MM.1S (cell line): Measurements from ENCODE around the gene TRIL.
A peak's percentile ranks its signal among the peaks of the same experiment; 100 is the strongest.

Experiments
- DNase-seq: peaks from one replicate; pipeline ENCODE4 v3.0.0-alpha.2; 2015
- H2AFZ ChIP-seq: fragments of 300-600 bp; sonication (generic); 2 replicates; pipeline ENCODE4 v1.6.0; 2016; ENCODE audit warnings: antibody characterized with exemption, low read length
- H3F3A ChIP-seq: fragments of 300-600 bp; sonication (generic); 2 replicates; pipeline ENCODE4 v1.6.1; 2016; ENCODE audit warnings: mild to moderate bottlenecking, antibody characterized with exemption, low read length, moderate library complexity, mixed read lengths; ENCODE audit not compliant: insufficient read depth
- H3K27ac ChIP-seq: fragments of 300-600 bp; sonication (generic); 2 replicates; pipeline ENCODE4 v1.5.1; 2016; ENCODE audit warnings: mild to moderate bottlenecking, low read length
- H3K27me3 ChIP-seq: fragments of 300-600 bp; sonication (generic); replicated peaks from 2 replicates; pipeline ENCODE4 v1.6.0; 2016; ENCODE audit warnings: low read length; ENCODE audit not compliant: insufficient read depth
- H3K36me3 ChIP-seq: fragments of 300-600 bp; sonication (generic); replicated peaks from 2 replicates; pipeline ENCODE4 v1.6.1; 2016; ENCODE audit warnings: mild to moderate bottlenecking, low read length, mixed read lengths; ENCODE audit not compliant: insufficient read depth
- H3K4me1 ChIP-seq: fragments of 300-600 bp; sonication (generic); 2 replicates; pipeline ENCODE4 v1.6.1; 2016; ENCODE audit warnings: low read length, mixed read lengths
- H3K4me2 ChIP-seq: fragments of 300-600 bp; sonication (generic); 2 replicates; pipeline ENCODE4 v1.6.0; 2016; ENCODE audit warnings: low read depth, low read length
- H3K4me3 ChIP-seq: fragments of 300-600 bp; sonication (generic); 2 replicates; pipeline ENCODE4 v1.5.1; 2016; ENCODE audit warnings: low read length, mixed read lengths
- H3K79me2 ChIP-seq: fragments of 300-600 bp; sonication (generic); 2 replicates; pipeline ENCODE4 v1.6.1; 2016; ENCODE audit warnings: mixed run types, low read length, mixed read lengths
- H3K9ac ChIP-seq: fragments of 300-600 bp; sonication (generic); 2 replicates; pipeline ENCODE4 v1.6.1; 2016; ENCODE audit warnings: low read length, mixed read lengths
- H3K9me2 ChIP-seq: fragments of 300-600 bp; sonication (generic); replicated peaks from 2 replicates; pipeline ENCODE4 v1.6.1; 2016; ENCODE audit warnings: mild to moderate bottlenecking, low read length, mixed read lengths; ENCODE audit not compliant: insufficient read depth
- H3K9me3 ChIP-seq: fragments of 300-600 bp; sonication (generic); replicated peaks from 2 replicates; pipeline ENCODE4 v1.6.1; 2016; ENCODE audit warnings: mild to moderate bottlenecking, low read length, mixed read lengths; ENCODE audit not compliant: insufficient read depth
- H4K20me1 ChIP-seq: fragments of 300-600 bp; sonication (generic); 2 replicates; pipeline ENCODE4 v1.6.1; 2016; ENCODE audit warnings: mild to moderate bottlenecking, low read length, moderate library complexity, mixed read lengths; ENCODE audit not compliant: insufficient read depth
- EZH2 ChIP-seq: fragments of 300-600 bp; sonication (generic); optimal IDR thresholded peaks from 2 replicates; pipeline ENCODE3; 2017; ENCODE audit warnings: low read depth, mild to moderate bottlenecking, antibody characterized with exemption, low read length, mixed read lengths
- EZH2phosphoT487 ChIP-seq: fragments of 300-600 bp; sonication (generic); IDR thresholded peaks from 2 replicates; pipeline ENCODE4 v1.6.1; 2018; ENCODE audit warnings: antibody characterized with exemption, low read length
- TF ChIP-seq, protein P1 (sequence below): fragments of 300-600 bp; sonication (generic); IDR thresholded peaks from 2 replicates; pipeline ENCODE4 v1.5.1; 2016; ENCODE audit warnings: antibody characterized with exemption, low read length, mixed read lengths

TRIL gene

DNA sequence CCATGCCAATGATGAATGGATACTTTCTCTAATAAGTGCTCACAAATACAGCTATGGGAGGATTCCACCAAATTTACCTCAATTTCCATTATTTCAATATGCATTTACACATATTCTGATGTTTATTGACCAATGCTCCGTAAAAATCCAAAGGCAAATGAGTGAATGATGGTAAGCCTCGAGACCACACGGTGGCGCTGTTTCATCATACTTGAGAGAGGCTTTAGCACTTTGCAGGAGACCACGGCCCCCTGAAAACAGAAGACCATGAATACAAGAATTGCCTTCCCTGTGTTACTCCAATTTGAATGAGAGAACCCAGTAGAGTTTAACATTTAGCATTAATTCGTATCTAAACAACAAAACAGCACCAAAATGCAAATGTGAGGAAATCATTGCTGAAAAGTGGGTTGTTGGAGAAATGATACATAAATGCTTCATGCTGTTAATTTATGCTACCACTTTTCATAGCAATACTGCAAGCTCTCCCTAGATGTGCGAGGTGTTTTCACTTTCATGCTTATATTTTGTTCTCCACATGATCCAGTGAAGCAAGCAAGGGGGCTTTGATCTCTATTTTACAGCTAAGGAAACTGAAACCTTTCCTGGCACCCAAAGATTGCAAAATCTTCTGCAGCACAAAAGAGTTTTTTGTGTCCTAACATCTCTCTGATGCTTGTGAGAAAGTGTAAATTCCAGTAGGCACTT is 35.4 kb downstream of the TRIL start:
- Histone ChIP-seq H2AFZ (no peak overlapping the region), H3K4me3 (peak overlapping the region; percentile 2; the same call in 1 of the 2 replicates)

DNA sequence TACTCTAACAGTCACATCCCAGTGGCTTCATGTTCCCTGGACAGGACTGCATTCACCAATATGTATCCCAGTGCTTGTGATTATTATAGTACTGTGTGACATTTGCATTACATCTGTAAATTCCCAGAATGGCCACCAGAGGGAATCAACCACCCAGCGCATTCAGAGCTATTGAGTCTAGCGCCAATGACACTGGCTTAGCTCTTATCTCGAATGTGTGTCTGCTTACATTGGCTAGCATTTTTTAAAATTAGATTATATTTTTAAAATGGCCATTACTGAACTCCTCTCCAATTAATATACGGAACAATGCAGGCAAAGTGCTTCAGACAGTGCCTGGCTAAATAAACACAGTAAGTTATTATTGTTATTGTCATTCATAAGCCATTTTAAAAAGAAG is 36.3 kb downstream of the TRIL start:
- TF ChIP-seq, protein P1, sequence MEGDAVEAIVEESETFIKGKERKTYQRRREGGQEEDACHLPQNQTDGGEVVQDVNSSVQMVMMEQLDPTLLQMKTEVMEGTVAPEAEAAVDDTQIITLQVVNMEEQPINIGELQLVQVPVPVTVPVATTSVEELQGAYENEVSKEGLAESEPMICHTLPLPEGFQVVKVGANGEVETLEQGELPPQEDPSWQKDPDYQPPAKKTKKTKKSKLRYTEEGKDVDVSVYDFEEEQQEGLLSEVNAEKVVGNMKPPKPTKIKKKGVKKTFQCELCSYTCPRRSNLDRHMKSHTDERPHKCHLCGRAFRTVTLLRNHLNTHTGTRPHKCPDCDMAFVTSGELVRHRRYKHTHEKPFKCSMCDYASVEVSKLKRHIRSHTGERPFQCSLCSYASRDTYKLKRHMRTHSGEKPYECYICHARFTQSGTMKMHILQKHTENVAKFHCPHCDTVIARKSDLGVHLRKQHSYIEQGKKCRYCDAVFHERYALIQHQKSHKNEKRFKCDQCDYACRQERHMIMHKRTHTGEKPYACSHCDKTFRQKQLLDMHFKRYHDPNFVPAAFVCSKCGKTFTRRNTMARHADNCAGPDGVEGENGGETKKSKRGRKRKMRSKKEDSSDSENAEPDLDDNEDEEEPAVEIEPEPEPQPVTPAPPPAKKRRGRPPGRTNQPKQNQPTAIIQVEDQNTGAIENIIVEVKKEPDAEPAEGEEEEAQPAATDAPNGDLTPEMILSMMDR = peak; percentile 85
- no peak for TF ChIP-seq EZH2
- no peak overlapping the region for H3K4me3 ChIP-seq
- no peaks in the 10 kb centered on the region for H3K36me3 ChIP-seq
- H3K27ac ChIP-seq = no peak overlapping the region
- H3F3A ChIP-seq = no peaks in the 10 kb centered on the region
- H3K79me2 ChIP-seq = no peaks in the 10 kb centered on the region
- 0 out of 2 replicates have a peak, but pooled peaks cover 7% of the 10 kb centered on the region for H3K4me1 ChIP-seq
- no peak overlapping the region for H2AFZ ChIP-seq
- H4K20me1 ChIP-seq = no peaks in the 10 kb centered on the region
- H3K9me3 ChIP-seq = no peaks in the 10 kb centered on the region
- H3K4me2 ChIP-seq = no peak overlapping the region
- H3K9me2 ChIP-seq = no peaks in the 10 kb centered on the region
- DNase-seq = peak; percentile 60
- no peaks in the 10 kb centered on the region; the same call in 1 of the 2 replicates for H3K27me3 ChIP-seq
- no peak overlapping the region for H3K9ac ChIP-seq

More for the DNA sequence above, 35.4 kb downstream of the TRIL start:
- H3K9me2 ChIP-seq = no peaks in the 10 kb centered on the region
- no peaks in the 10 kb centered on the region for H4K20me1 ChIP-seq
- H3K9me3 ChIP-seq = no peaks in the 10 kb centered on the region
- H3K79me2 ChIP-seq = no peaks in the 10 kb centered on the region
- TF ChIP-seq EZH2 = no peak
- no peak for TF ChIP-seq EZH2phosphoT487
- TF ChIP-seq, protein P1 = peak; percentile 88
- no peaks in the 10 kb centered on the region; the same call in 1 of the 2 replicates for H3K27me3 ChIP-seq
- 0 out of 2 replicates have a peak, but pooled peaks cover 7% of the 10 kb centered on the region for H3K4me1 ChIP-seq
- DNase-seq = peak; percentile 73
- no peaks in the 10 kb centered on the region for H3F3A ChIP-seq
- H3K36me3 ChIP-seq = no peaks in the 10 kb centered on the region
- no peak overlapping the region for H3K9ac ChIP-seq
- peak overlapping the region; percentile 34 for H3K4me2 ChIP-seq
- no peak overlapping the region for H3K27ac ChIP-seq

DNA sequence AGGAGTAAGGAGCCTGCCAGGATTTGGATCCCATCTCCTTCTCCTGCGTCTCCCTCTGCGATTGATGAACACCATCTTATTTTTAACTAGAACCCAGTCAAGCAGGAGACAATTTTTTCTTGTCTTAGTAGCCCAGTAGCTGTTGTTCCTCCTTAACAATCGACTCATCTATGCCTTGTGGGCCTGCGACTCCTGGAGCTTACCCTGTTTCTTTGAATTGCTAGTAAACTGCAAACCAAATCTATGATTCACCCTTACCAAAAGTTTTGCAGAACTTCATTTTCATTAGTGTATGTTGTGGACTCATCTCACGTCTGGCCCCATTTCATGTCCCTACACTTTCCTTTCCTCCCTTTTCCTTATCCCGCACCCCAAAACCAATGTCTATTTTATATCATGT is 37.7 kb downstream of the TRIL start:
- no peak for TF ChIP-seq EZH2
- TF ChIP-seq EZH2phosphoT487 = no peak
- TF ChIP-seq, protein P1 = no peak
- Histone ChIP-seq H3K4me2 (no peak overlapping the region), H3K4me3 (no peak overlapping the region), H3F3A (no peaks in the 10 kb centered on the region), H3K36me3 (no peaks in the 10 kb centered on the region), H3K9me3 (no peaks in the 10 kb centered on the region), H3K27ac (no peak overlapping the region), H3K27me3 (no peaks in the 10 kb centered on the region), H2AFZ (no peak overlapping the region), H3K9me2 (no peaks in the 10 kb centered on the region), H3K4me1 (0 out of 2 replicates have a peak, but pooled peaks cover 7% of the 10 kb centered on the region), H4K20me1 (no peaks in the 10 kb centered on the region), H3K79me2 (no peaks in the 10 kb centered on the region), H3K9ac (no peak overlapping the region)
- DNase-seq = no peak
